MCF 10A (cell line): ENCODE results near the gene AXIN2. TPM values are rescaled to one million over a fixed set of nuclear protein-coding genes. Genes with fewer than 3 reads are reported as not detected.

Experiments
- BruUV-seq: library from RNA; stranded (reverse); fragments of 400-500 nt; replicated peaks from 2 replicates; lab custom pipeline; 2021; lab: Mats Ljungman, UMichigan
- CTCF ChIA-PET: fragments of 300-600 bp; sonication (Branson Sonifier 250); formaldehyde crosslinking; extraction: SDS; loops from one replicate; lab custom pipeline; 2021; ENCODE audit warnings: antibody characterized with exemption, inconsistent platforms; lab: Yijun Ruan, JAX
- POLR2A ChIA-PET: fragments of 300-600, 350-650 bp; sonication (Branson Sonifier 250); formaldehyde crosslinking; extraction: SDS; loops from one replicate; lab custom pipeline; 2020; ENCODE audit warnings: antibody characterized with exemption, inconsistent platforms; lab: Yijun Ruan, JAX
- DNase-seq: peaks from one replicate; pipeline ENCODE4 v3.0.0-alpha.2; 2018; ENCODE audit not compliant: unreplicated experiment
- H3K27ac Mint-ChIP-seq: one replicate; pipeline ENCODE4 v1.8.0; 2022; ENCODE audit warnings: mild to moderate bottlenecking, low read depth, mixed read lengths; ENCODE audit not compliant: unreplicated experiment
- H3K27me3 Mint-ChIP-seq: one replicate; pipeline ENCODE4 v1.8.0; 2022; ENCODE audit warnings: mixed read lengths; ENCODE audit not compliant: insufficient read depth, unreplicated experiment
- H3K36me3 Mint-ChIP-seq: one replicate; pipeline ENCODE4 v1.8.0; 2022; ENCODE audit warnings: mild to moderate bottlenecking, moderate library complexity, mixed read lengths; ENCODE audit not compliant: insufficient read depth, unreplicated experiment
- H3K4me1 Mint-ChIP-seq: one replicate; pipeline ENCODE4 v1.8.0; 2022; ENCODE audit warnings: mixed read lengths; ENCODE audit not compliant: insufficient read depth, unreplicated experiment
- H3K4me3 Mint-ChIP-seq: one replicate; pipeline ENCODE4 v1.8.0; 2022; ENCODE audit warnings: mild to moderate bottlenecking, moderate library complexity, mixed read lengths; ENCODE audit not compliant: unreplicated experiment
- H3K9me3 Mint-ChIP-seq: one replicate; pipeline ENCODE4 v1.8.0; 2022; ENCODE audit warnings: mixed read lengths; ENCODE audit not compliant: unreplicated experiment
- CTCF ChIP-seq: fragments of 200-600 bp; IDR thresholded peaks from one replicate; pipeline ENCODE4 v1.8.0; 2022; ENCODE audit warnings: antibody characterized with exemption, mild to moderate bottlenecking; ENCODE audit not compliant: unreplicated experiment
- intact Hi-C: fragments of 100-400 bp; cut with micrococcal nuclease; formaldehyde crosslinking; loops from 2 replicates; pipeline ENCODE4 v1.14.1; 2022
- total RNA-seq: library from RNA; stranded (reverse); gene quantifications from 2 replicates; pipeline ENCODE4 v1.2.3, GENCODE V29; 2022

The AXIN2 gene
- total RNA-seq, 1 experiment from 2014 or later, result 0.16 TPM

DNA sequence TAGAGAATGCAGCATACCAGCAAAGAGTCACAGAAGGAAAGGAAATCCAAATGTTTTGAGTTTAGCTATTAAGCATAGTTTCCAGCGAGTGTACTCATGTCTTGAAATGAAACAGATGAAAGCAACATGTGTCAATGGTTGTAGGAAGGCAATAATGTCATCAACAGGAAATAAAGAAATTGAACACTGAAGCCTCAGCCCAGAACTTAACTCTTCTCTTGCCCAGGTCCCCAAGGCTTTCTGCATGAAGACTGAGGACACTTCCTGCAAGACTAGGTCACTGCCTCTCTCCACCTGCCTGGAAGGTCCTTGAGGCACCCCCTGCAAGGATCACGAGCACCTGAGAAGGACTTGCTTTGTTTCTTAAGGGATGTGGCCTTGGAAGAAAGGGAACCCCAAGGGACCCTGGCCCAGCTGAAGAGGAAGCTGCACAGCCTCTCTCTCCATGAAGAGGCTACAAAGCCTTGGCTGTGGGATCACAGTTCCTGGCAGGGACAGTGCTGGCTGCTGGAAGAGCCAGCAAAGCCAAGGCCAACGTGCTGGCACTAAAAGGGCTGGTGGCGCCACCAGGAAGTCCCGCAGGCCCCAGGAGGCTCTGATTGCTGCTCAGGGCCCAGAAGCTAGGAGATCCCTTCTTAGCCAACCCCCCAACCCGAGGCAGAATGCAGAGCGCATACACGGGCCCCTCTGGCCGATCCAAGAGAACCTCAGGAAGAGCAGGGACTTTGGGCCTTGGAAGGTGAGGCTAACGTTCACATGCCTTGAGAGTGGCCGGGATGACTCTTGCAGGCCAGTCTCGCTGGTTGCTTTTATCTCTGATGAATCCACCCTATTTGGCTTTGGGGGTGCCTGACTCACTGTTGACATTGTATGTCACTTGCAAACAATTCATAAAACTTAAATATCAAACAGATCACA, 23.4 kb upstream of the AXIN2 start:
- no TSS peak for BruUV-seq
- Mint-ChIP-seq H3K4me3 (no peak overlapping the region), H3K27ac (no peak overlapping the region), H3K27me3 (no peaks in the 10 kb centered on the region), H3K4me1 (no peaks in the 10 kb centered on the region), H3K9me3 (no peaks in the 10 kb centered on the region), H3K36me3 (peaks cover 6% of the 10 kb centered on the region)
- POLR2A ChIA-PET, result no interaction called here
- TF ChIP-seq CTCF, result no peak
- CTCF ChIA-PET, result interaction anchor here (0.6 kb wide), 1 partner anchor 291 kb away, joined by 3 read pairs; no protein-coding TSS in a partner anchor
- intact Hi-C loops, result no loop called here
- no peak for DNase-seq

DNA sequence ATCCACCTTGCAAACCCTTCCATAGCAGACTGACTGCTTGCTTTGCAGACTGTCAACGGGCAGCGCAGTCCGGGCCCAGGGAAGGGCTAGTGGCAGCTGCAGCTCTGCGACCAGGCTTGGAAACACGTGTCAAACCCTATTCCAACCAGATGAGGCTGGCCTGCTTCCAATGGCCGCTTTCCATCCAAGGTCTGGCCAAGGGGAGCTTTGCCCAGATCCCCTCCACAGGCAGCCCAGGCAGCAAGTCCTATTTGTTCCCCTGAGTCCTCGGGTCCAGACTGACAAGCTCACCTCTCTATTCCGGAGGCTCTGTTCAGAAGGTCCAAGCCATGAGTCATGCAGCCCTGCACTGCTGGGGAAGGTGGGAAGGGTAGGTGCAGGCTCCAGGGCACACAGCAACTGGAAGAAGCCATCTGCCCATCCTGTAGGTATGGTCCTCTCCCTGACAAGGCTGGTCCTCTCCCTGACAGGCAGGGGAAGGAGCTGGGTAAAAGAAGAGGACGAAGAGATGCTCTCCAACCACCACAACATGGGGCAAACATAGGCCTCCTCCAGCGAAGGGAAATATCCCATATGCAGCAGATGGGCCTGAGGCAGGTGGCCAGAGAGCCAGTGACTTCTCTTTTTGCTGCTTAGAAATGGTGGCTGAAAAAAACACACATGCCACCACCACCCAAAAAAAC, 22.6 kb upstream of the AXIN2 start:
- H3K27me3 Mint-ChIP-seq, result no peaks in the 10 kb centered on the region
- intact Hi-C loops, result no loop called here
- no peak for DNase-seq
- BruUV-seq, result no TSS peak
- no peak overlapping the region for H3K27ac Mint-ChIP-seq
- peaks cover 6% of the 10 kb centered on the region for H3K36me3 Mint-ChIP-seq
- no peaks in the 10 kb centered on the region for H3K9me3 Mint-ChIP-seq
- CTCF ChIA-PET, result interaction anchor here (0.6 kb wide), 1 partner anchor 290 kb away, joined by 3 read pairs; no protein-coding TSS in a partner anchor
- POLR2A ChIA-PET, result no interaction called here
- TF ChIP-seq CTCF, result no peak
- no peaks in the 10 kb centered on the region for H3K4me1 Mint-ChIP-seq
- no peak overlapping the region for H3K4me3 Mint-ChIP-seq

DNA sequence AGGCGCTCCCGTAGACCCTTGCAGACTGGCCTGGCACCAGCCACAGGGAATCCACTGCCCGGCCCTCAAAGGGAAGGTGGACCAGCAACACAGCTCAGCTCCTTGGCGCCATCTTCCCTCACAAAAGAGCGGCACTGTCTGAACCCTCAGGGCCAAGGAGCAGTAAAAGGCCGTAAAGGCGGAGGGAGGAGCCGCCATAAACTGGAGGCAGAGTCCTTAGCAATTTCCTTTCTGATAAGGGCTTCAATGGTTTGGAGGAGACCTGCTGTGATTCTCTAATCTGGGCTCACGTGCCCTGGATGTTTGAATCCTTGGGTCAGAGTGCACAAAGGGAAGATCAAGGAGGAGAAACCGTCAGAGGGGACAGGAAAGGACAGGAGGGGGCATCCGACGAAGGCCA, 15.5 kb upstream of the AXIN2 start:
- no peaks in the 10 kb centered on the region for H3K4me1 Mint-ChIP-seq
- H3K4me3 Mint-ChIP-seq, result no peak overlapping the region
- ChIA-PET POLR2A (no interaction called here), CTCF (no interaction called here)
- no peak for DNase-seq
- no peak for TF ChIP-seq CTCF
- H3K27ac Mint-ChIP-seq, result no peak overlapping the region
- H3K36me3 Mint-ChIP-seq, result peaks cover 6% of the 10 kb centered on the region
- no peaks in the 10 kb centered on the region for H3K27me3 Mint-ChIP-seq
- BruUV-seq, result no TSS peak
- intact Hi-C loops, result no loop called here
- H3K9me3 Mint-ChIP-seq, result no peaks in the 10 kb centered on the region

- Mint-ChIP-seq H3K27me3 (no peaks in the 10 kb centered on the region), H3K4me1 (no peaks in the 10 kb centered on the region), H3K4me3 (no peak overlapping the region), H3K27ac (no peak overlapping the region), H3K36me3 (no peaks in the 10 kb centered on the region), H3K9me3 (no peaks in the 10 kb centered on the region)
- ChIA-PET POLR2A (no interaction called here), CTCF (no interaction called here)
- no peak for DNase-seq
- intact Hi-C loops, result no loop called here
- TF ChIP-seq CTCF, result no peak
- BruUV-seq, result no TSS peak
These were observed 11.8 kb upstream of the AXIN2 start for GRCh38 chr17:65573282-65573602.
